Globus pallidus (tissue), 1 donor: ENCODE measurements around the gene SIGLEC11.
"Not testable (repeated sequence)": the region's sequence is repeated elsewhere in the genome, so short reads cannot be mapped to it uniquely, and the experiment has no call there.

Experiments used
- DNase-seq: peaks from one replicate; pipeline ENCODE4 v3.0.0-alpha.2; 2015; ENCODE audit warnings: low spot score

The SIGLEC11 gene

DNA sequence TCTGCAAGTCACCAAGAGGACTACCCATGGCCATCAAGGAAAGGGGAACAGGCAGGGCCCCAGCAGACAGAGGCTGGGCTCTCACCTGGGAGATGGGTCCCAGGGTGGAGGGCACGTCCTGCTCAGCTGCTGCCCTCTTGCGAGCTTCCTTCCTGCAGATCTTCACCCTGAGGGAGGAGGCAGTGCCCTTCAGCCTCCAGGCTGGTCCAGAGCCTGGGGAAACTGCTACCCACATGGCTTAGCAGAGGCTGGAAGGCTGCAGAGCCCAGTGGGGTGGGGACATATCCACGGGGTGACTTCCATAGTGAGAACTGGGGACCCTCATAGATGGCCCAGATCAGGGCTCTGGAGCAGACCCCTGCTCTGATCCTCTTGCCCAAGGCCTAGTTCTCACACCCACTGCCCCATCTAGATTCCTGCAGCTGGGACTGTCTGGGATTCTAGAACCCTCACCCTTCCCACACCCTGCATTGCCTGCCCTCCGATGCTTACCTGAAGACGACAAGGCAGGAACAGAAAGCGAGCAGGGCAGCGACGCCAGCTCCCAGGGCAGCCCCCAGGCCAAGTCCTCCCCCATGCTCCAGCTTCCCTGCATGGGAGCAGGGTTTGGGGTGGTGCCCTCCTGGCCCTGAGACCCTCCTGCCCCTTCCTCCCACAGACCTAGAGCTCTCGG, 9.0 kb downstream of the SIGLEC11 start:
- no peak for DNase-seq

DNA sequence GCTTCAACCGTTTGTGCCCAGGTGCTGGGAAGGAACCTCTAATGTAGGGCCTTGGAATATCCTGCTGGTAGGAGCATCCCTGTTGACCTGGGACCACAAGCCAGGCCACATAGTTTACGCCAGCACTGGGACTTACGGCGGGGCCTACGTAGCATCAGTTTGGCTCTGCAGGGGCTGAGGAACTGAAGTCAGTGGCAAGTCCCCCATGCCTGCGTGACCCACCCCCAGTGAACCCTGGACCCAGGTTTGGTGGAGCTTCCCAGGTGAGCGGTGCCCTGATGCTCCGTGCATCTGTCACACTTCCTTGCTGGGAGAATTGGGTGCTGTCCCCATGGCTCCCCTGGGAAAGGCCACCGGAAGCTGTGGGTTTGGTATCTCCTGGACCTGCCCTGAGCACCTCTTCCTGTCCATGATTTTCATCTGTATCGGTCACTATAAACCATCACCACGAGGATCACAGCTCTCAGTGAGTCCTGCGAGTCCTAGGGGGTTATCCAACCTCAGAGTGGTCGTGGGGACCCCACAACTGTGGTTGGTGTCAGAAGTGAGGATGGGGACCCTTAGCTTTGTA, 9.9 kb downstream of the SIGLEC11 start:
- DNase-seq, result no peak

DNA sequence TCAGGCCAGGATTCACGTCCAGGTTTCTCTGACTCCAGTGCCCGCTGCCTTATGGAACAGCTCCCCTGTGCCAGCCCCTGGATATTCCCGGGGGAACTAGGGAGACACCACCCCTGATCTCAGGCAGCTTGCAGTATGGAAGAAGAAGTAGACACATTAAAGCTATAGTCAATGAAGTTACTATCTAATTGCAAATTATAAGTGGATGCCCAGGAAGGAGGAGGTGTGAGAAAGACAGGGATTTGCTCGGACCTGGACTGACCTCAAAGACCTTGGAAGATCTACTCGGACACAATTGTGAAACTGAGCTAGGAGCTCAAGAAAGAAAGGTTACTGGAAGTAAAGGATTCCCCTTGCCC, 10.4 kb downstream of the SIGLEC11 start:
- DNase-seq, result no peak

DNA sequence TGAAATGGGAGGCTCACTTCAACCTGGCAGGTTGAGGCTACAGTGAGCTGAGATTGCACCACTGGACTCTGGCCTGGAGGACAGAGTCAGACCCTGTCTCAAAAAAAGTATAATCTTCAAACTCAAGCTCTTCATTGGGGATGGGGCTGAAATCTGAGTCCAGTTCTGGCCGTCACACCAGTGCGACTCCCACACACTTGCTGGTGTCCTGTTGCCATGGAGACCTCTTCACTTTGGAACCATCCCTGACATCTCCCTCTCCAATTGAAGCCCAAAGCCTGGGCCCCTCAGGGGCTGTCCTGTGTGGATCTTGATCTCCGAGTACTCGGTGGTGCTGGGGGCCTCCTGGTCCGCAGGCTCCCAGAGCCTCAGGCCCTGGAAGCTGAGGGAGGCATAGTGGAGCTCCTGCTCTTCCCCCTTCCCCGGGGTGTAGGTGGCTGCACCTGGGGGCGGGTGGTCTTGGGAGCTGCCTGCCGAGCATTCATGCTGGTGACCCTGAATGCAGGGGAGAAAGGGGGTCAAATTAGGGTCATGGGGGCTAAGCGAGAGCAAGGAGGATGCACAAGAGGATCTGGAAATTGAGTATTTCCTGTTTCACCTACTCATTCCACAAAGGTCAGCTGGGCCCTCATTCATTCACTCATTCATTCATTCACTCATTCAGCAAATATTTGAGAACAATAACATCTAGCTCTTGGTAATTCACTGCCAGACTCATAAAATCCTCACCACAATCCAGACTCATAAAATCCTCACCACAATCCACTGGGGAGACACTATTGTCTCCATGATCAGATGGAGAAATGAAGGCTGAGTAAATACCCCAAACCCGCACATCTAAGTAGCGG, 11.0 kb downstream of the SIGLEC11 start:
- no peak for DNase-seq

DNA sequence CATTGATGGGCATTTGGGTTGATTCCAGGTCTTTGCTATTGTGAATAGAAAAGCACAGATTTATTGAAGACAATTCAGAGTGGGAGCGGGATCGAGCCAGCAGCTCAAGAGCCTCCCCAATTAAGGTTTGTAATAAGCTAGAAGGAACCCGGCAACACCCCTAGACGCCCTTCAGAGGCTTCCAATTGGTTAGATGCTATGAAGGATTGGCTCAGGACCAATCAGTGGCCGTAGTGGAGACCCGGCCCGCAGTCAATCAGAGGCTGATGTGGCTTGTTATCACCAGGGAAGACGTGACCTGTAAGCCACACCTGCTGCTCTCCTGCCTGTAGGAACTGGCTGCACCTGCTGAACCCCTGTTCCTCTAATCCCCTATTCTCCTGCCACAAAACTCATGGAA, 14.6 kb downstream of the SIGLEC11 start:
- no peak for DNase-seq

DNA sequence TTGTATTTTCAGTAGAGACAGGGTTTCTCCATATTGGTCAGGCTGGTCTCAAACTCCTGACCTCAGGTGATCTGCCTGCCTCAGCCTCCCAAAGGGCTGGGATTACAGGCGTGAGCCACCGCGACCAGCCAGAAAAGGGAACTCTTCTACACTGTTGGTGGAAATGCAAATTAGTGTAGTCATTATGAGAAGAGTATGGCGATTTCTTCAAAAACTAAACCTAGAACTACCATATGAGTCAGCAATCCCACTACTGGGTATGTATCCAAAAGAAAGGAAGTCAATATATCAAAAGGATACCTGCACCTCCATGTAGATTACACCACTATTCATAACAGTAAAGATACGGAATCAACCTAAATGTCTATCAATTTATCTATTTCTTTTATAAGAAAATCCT, 16.4 kb downstream of the SIGLEC11 start:
- not testable (repeated sequence) for DNase-seq

DNA sequence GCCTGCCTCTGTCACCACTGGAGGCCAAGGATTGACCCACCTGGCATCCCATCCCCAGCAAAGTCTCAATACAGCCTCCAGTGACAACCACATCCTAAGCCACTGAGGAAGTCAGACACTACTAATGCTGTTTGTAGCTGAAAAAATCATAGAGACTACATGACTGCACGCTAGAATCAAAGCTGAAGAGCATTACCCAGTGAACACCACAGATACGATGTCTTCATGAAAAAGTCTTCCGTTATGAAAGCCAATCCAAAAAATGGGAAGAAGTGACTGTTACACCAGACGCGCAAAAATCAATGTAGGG, 20.5 kb downstream of the SIGLEC11 start:
- no peak for DNase-seq

DNA sequence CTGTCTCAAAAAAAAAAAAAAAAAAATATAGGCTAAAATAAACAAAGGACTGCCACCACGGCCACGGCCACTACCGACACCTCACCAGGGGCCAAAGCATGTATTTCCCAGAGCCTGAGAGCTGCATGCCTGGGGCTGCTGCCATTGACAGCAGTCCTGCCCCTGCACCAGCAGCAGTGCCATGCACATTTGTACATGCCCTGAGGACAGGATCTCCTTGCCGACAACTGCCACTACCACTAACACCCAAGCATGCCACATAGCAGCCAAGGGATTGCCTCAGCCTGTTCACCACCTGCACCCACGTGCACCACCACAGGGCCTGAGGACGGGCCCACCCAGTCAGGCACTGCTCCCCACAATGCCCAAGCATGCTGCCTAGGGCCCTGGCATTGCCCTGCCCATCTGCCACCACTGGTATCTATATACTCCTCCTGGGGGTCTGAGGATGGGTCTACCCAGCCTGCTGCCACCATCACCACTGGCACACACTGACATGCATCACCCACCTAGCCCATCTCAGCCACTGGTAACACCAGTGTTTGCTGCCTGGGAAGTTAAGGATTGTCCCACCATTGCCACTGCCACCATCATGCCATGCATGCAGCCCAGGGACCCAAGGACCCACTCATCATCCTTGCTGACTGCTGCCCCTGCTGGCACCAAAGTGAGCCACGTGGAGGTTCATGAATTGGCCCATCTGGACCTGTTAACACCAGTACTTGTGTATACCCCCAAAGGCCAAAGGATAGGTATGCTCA, 21.1 kb downstream of the SIGLEC11 start:
- DNase-seq, result no peak

DNA sequence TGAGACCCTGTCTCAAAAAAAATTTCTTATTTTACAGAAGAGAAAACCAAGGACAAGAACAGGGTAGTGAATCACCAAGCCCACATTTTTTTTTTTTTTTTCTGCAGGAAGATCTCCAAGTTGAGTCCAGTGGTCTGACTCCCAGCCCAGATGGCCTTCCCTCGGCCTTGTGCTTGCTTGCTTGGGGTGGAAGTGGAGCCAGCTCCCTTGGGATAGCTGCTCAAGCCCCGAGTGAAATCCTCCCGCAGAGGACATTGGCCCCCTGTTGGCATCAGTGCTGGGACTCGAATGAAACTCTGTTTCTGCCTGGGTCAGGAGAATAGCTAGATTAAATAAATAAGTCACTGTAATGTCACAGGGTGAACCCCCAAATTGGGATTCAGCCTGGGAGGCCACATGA, 22.3 kb downstream of the SIGLEC11 start:
- no peak for DNase-seq

DNA sequence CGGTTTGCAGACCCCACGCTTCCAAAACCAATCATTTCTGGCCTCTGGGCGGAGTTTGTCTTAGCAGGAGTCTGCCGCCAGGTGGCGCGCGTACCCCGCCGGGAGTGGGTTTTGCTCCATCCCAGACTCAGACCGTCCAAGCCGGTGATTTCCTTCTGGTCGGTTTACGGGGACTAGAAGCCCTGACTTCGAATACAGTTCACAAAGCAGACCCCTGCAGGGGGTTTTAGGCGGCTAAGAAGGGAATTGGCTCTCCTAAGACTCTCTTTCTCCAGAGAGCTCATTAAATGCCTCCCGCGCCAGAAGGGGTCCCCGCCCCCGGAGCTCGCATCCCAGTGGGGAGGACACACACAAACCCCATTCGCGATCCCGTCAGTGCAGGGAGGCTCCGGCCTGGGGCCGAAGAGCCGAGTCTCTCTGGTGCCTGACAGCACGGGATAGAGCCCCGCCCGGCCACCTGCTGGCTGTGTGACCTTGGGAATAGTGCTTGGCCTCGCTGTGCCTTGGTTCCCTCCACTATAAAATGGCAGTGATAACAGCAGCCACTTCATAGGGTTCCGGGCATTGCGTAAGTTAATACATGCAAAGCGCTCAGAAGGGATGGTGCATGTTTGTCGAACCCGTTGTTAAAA, 23.1 kb downstream of the SIGLEC11 start:
- peak; percentile 58 for DNase-seq

DNA sequence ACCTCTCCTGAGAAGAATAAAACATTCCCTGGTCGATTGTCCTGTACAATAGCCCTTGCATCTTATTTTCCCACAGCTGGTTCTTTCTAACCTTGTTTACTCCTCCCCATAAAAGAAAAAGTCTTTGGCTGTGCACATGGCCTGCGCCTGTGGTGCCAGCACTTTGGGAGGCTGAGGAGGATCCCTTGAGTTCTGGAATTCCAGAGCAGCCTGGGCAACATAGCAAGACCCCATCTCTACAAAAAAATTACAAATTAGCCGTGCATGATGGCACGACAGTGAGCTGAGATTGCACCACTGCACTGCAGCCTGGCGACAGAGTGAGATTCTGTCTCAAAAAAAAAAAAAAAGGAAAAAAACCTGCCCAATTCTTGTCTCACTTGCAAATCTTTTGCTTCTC, 24.4 kb downstream of the SIGLEC11 start:
- DNase-seq, result no peak

DNA sequence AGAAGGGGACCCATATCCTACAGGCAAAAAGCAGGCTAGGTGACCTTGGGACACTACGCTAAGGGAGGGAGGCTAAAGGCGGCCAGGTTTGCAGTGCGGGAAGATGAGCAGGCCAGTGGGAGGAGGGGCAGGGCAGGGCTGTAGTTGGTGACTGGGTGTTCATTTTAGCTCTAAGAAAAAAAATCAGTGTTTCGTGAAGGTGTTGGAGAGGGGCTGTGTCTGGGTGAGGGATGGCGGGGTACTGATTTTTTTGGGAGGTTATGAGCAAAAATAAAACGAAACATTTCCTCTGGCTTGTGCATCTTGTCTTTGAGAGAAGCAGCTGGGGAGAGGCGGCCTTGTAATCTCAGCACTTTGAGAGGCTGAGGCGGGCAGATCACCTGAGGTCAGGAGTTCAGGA, 27.3 kb downstream of the SIGLEC11 start:
- DNase-seq, result no peak

DNA sequence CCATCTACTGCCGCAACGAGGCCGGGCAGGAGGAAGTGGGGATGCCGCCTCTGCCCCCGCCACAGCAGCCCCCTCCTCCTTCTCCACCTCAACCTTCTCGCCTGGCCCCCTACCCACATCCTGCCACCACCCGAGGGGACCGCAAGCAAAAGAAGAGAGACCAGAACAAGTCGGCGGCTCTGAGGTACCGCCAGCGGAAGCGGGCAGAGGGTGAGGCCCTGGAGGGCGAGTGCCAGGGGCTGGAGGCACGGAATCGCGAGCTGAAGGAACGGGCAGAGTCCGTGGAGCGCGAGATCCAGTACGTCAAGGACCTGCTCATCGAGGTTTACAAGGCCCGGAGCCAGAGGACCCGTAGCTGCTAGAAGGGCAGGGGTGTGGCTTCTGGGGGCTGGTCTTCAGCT, 28.2 kb downstream of the SIGLEC11 start:
- DNase-seq, result no peak

DNA sequence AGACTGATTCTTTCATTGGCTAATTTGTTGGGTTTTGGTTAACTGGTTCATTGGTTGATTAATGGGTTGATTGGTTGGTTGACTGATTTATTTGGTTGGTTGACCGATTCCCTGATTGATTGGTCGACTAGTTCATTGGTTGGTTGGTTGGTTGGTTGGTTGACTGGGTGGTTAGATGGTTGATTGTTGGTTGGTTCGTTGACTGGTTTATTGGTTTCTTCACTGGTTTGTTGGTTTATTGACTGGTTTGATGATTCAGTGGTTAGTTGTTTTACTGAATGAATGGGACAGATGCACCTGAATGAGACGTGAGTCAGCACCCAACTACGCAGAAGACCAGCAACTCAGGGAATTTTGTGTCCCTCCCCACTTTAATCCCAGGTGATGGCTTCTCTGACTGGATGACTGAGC, 28.9 kb downstream of the SIGLEC11 start:
- no peak for DNase-seq

DNA sequence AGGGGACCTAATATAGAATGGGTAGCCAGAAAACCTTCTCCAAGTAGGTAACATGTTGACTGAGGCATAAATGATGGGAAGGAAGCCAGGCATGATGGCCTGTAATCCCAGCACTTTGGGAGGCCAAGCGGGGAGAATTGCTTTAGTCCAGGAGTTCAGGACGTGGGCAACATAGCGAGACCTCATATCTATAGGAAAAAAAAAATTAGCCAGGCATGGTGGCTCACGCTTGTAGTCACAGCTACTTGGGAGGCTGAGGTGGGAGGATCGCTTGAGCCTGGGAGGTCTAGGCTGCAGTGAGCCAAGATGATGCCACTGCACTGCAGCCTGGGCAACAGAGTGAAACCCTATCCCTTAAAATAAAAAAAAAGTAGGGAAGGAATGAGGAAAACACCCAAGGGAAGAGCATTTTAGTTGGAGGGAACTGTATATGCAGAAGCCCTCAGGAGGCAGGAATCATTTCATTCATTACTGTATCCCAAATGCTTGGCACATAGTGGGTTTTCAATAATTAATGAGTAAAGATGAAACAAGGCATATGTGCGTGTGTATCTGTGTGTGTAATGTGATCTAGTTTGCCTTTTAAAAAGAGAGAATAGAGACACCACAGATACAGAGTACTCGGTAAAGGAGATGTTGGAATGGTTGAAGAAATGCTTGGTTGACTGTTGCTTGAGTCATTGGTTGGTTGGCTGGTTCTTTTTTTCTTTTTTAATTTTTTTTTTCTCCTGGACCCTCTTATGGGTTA, 29.5 kb downstream of the SIGLEC11 start:
- no peak for DNase-seq

DNA sequence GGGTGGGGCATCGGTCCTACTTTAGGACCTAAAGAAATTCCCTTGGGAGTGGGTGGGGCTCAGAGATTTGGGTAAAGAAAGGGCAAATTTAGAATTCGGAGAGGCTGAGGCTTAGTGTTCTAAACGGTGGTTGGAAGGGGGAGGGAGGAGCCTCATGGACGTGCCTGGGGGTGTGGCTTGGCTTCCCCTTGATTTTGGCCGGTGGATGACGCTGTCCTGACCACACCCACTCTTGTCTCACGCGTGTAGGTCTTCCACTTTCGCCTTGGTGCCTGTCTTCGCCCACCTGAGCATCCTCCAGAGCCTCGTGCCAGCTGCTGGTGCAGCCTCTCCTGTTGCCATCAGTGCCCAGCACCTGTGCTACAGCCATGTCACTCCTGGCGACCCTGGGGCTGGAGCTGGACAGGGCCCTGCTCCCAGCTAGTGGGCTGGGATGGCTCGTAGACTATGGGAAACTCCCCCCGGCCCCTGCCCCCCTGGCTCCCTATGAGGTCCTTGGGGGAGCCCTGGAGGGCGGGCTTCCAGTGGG, 30.4 kb downstream of the SIGLEC11 start:
- no peak for DNase-seq

DNA sequence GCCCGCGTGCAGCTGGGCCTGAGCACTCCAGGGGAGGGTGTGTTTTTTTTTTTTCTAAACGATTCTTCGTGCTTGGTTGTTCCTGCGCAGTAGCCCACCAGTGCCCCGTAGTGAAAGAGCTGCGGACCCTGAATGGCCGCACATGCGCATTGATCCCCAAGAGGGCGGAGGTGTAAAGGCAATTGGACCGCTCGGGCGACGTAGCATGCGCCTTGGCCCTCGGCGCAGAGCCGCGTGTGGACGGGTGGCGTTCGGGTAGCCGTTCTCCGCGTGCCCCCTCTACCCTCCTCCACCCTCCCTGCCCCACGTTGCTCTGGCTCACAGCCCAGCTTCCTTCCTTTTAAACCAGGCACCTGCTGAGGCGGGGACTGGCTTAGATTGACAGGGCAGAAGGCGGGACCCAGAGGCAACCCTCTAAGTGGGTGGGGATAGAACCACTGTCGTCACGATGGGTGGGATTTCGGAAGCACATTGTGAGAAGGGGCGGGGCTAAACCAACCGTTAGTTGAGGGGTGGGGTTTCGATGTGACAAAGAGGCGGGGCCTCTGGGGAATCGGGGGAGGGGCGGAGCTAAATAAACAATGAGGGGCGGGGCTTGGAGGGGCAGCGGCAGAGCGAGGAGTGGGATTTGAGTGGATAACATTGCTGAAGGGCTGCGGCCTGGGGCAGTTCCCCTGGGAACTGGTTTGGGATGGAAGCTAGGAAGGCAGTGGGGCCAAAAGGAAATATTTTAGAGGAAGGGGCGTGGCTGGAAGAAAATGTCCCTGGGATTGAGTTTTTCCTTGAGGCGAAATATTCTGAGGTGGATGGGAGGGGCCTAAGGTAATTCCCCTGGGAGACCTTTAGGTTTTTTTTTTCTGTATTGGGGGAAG, 31.1 kb downstream of the SIGLEC11 start:
- DNase-seq, result peak; percentile 96

DNA sequence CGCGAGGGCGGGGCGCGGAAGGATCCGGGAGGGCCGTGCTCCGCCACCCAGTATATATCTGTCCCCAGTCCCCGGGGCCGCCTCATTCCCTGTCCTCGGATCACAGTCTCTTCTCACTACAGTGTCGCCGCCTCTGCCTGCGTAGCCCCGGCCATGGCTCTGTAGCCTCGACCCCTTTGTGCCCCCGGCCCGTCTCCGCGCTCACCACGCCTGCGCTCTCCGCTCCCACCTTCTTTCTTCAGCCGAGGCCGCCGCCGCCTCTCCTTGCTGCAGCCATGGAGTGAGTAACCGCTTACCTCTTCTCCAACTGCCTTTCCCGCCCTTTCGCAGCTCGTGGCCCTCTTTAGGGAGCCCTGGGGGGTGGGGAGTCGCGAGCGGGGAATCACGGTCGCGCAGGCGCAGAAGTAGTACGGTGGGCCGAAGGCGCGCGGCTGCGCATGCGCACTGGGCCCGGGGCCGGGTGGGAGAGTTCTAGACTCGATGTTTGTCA, 31.8 kb downstream of the SIGLEC11 start, which contains the start of the genes ATF5 and NUP62:
Gene ATF5 (plus strand): TSS at position 85 of the 490 bp plus-strand sequence. CDS start 1,646 bp downstream, outside the sequence.
Gene NUP62 (minus strand): TSS at position 384 of the 490 bp plus-strand sequence. CDS start 19,697 bp downstream, outside the sequence.
- peak; percentile 83 for DNase-seq

DNA sequence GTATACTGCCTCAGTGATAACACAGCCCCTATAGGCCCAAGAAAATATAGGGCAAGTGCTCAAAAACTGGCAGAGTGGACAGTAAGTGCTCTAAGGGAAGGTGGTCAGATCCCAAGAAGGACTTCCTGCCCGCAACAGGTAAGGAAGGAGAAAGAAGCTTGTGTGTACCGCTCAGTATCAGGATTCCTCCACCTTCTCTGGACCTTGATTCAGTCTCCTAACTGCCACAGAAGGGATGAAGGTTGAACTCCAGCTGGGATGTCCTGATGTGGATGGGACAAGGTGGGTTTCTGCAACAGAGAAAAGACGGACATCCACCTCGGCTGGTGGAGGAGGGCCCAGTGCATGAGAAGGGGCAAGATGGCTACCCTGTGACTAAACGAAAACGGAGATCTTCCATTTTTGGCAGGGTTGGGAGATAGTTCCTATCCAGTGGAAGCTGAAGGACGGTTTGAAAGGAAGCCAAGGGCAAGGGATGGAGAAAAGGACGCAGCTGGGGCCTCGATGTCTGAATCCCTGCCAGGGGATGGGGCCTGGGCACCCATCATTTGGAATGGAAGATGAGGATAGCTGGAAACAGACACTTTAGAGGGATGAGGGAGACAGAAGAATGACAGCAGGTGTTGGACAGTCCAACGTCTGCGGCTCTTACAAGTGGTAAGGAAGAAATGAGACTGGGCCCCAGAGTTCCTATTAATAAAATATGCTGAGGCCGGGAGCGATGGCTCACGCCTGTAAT, 33.3 kb downstream of the SIGLEC11 start:
- DNase-seq, result no peak
